ENCODE results near the gene VPS13D. TPM values are rescaled to one million over a fixed set of nuclear protein-coding genes. Genes with fewer than 3 reads are reported as not detected.

VPS13D gene
- total and polyA plus RNA-seq, 2 of the 4 experiments (the other 2 are of a cell fraction): 9.0 to 16.3 TPM

- TF ChIP-seq CTCF (conservative IDR thresholded peaks at IDR 0.05; ENCODE audit: low read depth, low read length): no peak
- peak; percentile 62; the same call in 1 of the 2 replicates for TF ChIP-seq MXI1 (IDR thresholded peaks at IDR 0.05; ENCODE audit: borderline replicate concordance, low read depth, low read length)
These were observed 319.9 kb downstream of the VPS13D start (continued) for GRCh38 chr1:12549460-12550349.

GRCh38 chr1:12551584-12551983, 321.8 kb downstream of the VPS13D start:
- DNase-seq (no peak), ATAC-seq (ENCODE audit: low read depth) (no peak)
- Histone ChIP-seq H3K9me3 (ENCODE audit: control insufficient read depth, insufficient read depth, low read length) (no peaks in the 10 kb centered on the region), H3K79me1 (ENCODE audit: low read depth in 1 of 2, low read length in 2 of 2) (no peaks in the 10 kb centered on the region), H2BK20ac (ENCODE audit: low read depth, low read length) (0 out of 2 replicates have a peak overlapping the region, but pooled peaks have one; percentile 38), H3K9me1 (ENCODE audit: insufficient read depth, low read length) (peaks cover 4% of the 10 kb centered on the region), H4K91ac (ENCODE audit: insufficient read depth, low read depth, low read length) (peak overlapping the region; percentile 78), H2BK15ac (ENCODE audit: low read depth, low read length) (peak overlapping the region; percentile 38; the same call in 2 of the 3 replicates), H3K4me3 (ENCODE audit: insufficient read depth, low read depth, low read length) (no peak overlapping the region), H3K27ac (ENCODE audit: insufficient read depth, low read length) (no peak overlapping the region), H3K4me1 (ENCODE audit: control insufficient read depth, insufficient read depth, low read length) (peaks cover 20% of the 10 kb centered on the region), H3K14ac (replicated peaks; ENCODE audit: low read depth, low read length) (no peak overlapping the region; the same call in 1 of the 2 replicates), H3K27me3 (ENCODE audit: control insufficient read depth, insufficient read depth, low read length) (peaks cover 7% of the 10 kb centered on the region; the same call in 1 of the 2 replicates), H3K56ac (ENCODE audit: extremely low read depth, insufficient read depth, low read length) (no peak overlapping the region), H3K23ac (ENCODE audit: low read depth, low read length) (no peak overlapping the region), H2AK9ac (replicated peaks; ENCODE audit: low read depth, low read length, poor library complexity) (no peak overlapping the region), H4K8ac (ENCODE audit: low read depth in 2 of 2, low read length in 2 of 2) (no peak overlapping the region; a peak in 1 of 4 replicates), H3K18ac (ENCODE audit: low read depth, low read length) (no peak overlapping the region), H2BK120ac (ENCODE audit: low read depth, low read length) (peak overlapping the region; percentile 62), H3K9ac (ENCODE audit: low read depth, low read length) (no peak overlapping the region), H2BK5ac (ENCODE audit: low read depth, low read length, poor library complexity, severe bottlenecking) (no peak overlapping the region), H3K4ac (ENCODE audit: low read depth, low read length) (peak overlapping the region; percentile 76), H2AFZ (replicated peaks; ENCODE audit: low read length, poor library complexity) (no peak overlapping the region), H3K36me3 (ENCODE audit: control insufficient read depth, insufficient read depth, low read length) (no peaks in the 10 kb centered on the region), H3K4me2 (ENCODE audit: low read depth, low read length) (no peak overlapping the region), H4K5ac (ENCODE audit: low read depth, low read length) (no peak overlapping the region), H2AK5ac (ENCODE audit: low read depth, low read length) (peak overlapping the region; percentile 80; the same call in 1 of the 2 replicates), H4K20me1 (ENCODE audit: insufficient read depth, low read length) (no peaks in the 10 kb centered on the region)
- BruUV-seq (replicated peaks): no TSS peak
- TF ChIP-seq MAFK (IDR thresholded peaks at IDR 0.05; ENCODE audit: low read depth, low read length) (no peak), SMC3 (IDR thresholded peaks at IDR 0.05; ENCODE audit: low read depth, low read length) (no peak), ELK1 (IDR thresholded peaks at IDR 0.05; ENCODE audit: borderline replicate concordance, low read depth, low read length) (no peak), POLR2A (IDR thresholded peaks at IDR 0.05; ENCODE audit: low read depth, low read length) (no peak), CEBPB (IDR thresholded peaks at IDR 0.05; ENCODE audit: low read depth, low read length) (no peak), RAD21 (IDR thresholded peaks at IDR 0.05; ENCODE audit: low read length) (no peak), CHD1 (IDR thresholded peaks at IDR 0.05; ENCODE audit: low read depth, low read length) (no peak), MXI1 (IDR thresholded peaks at IDR 0.05; ENCODE audit: borderline replicate concordance, low read depth, low read length) (no peak), BHLHE40 (IDR thresholded peaks at IDR 0.05; ENCODE audit: low read depth, low read length) (no peak), FOS (IDR thresholded peaks at IDR 0.05; ENCODE audit: low read depth, low read length) (no peak)
- ChIA-PET POLR2A (ENCODE audit: unreplicated experiment) (no interaction called here), CTCF (no interaction called here)
- dilution Hi-C loops (cut with HindIII; ENCODE audit: low sequenced_read_pairs, unreplicated experiment): no loop called here
- in situ Hi-C loops (cut with MboI; ENCODE audit: low sequenced_read_pairs): loop anchor here (10.0 kb wide), 1 partner anchor 63 kb away; the partner anchor contains the start of gene DHRS3
- intact Hi-C loops (cut with micrococcal nuclease): loop anchor here (2.0 kb wide), 1 partner anchor 45 kb away; no protein-coding TSS in a partner anchor
